GM10248 (cell line): Measurements from ENCODE around the gene RNF182.
"Not testable (repeated sequence)": the region's sequence is repeated elsewhere in the genome, so short reads cannot be mapped to it uniquely, and the experiment has no call there.

Experiments
- CTCF ChIA-PET: fragments of 300-600 bp; sonication (Branson Sonifier 250); formaldehyde crosslinking; extraction: SDS; loops from one replicate; lab custom pipeline; 2021; ENCODE audit warnings: antibody characterized with exemption; lab: Yijun Ruan, JAX
- POLR2A ChIA-PET: fragments of 350-650 bp; sonication (Branson Sonifier 250); formaldehyde crosslinking; extraction: SDS; loops from one replicate; lab custom pipeline; 2020; ENCODE audit warnings: antibody characterized with exemption; lab: Yijun Ruan, JAX
- DNase-seq: peaks from one replicate; pipeline ENCODE4 v3.0.0; 2012; ENCODE audit errors: extremely low spot score
- CTCF ChIP-seq: IDR thresholded peaks from 2 replicates; pipeline ENCODE4 v1.5.1; 2012; ENCODE audit warnings: mild to moderate bottlenecking, low read depth; ENCODE audit errors: extremely low read depth, missing control alignments, control extremely low read depth

RNF182 gene

GRCh38 chr6:13932785-13933184 is 8.0 kb downstream of the RNF182 start:
- POLR2A ChIA-PET: no interaction called here
- no peak for DNase-seq
- TF ChIP-seq CTCF: no peak

GRCh38 chr6:13934721-13935120 is 10.0 kb downstream of the RNF182 start:
- ChIA-PET POLR2A (no interaction called here), CTCF (no interaction called here)
- DNase-seq: no peak
- TF ChIP-seq CTCF: no peak

More at GRCh38 chr6:13932785-13933184, 8.0 kb downstream of the RNF182 start:
- CTCF ChIA-PET: no interaction called here

- CTCF ChIA-PET: no interaction called here
- POLR2A ChIA-PET: no interaction called here
- TF ChIP-seq CTCF: no peak
Observed at GRCh38 chr6:13935190-13935880, 10.6 kb downstream of the RNF182 start.

GRCh38 chr6:13935881-13936261 is 11.1 kb downstream of the RNF182 start:
- CTCF ChIA-PET, DNase-seq, POLR2A ChIA-PET: not testable (repeated sequence)

More at GRCh38 chr6:13935190-13935880, 10.6 kb downstream of the RNF182 start:
- DNase-seq: no peak

- CTCF ChIA-PET: no interaction called here
- no peak for DNase-seq
- no peak for TF ChIP-seq CTCF
- POLR2A ChIA-PET: no interaction called here
Observed at GRCh38 chr6:13941902-13942301, 17.1 kb downstream of the RNF182 start.

- CTCF ChIA-PET: no interaction called here
Observed at GRCh38 chr6:13943943-13944342, 19.2 kb downstream of the RNF182 start.

More at GRCh38 chr6:13943943-13944342, 19.2 kb downstream of the RNF182 start:
- POLR2A ChIA-PET: no interaction called here
- no peak for TF ChIP-seq CTCF
- DNase-seq: no peak
